GM12892 (cell line): Measurements from ENCODE around the gene NRL.
"Not testable (repeated sequence)": the region's sequence is repeated elsewhere in the genome, so short reads cannot be mapped to it uniquely, and the experiment has no call there.

Source experiments
- DNase-seq: peaks from one replicate; pipeline ENCODE4 v3.0.0; 2011; ENCODE audit not compliant: insufficient read length
- FAIRE-seq: peaks from 2 replicates; lab custom pipeline; 2011; peaks lifted over from hg19 to GRCh38; lab: Jason Lieb, UNC
- POLR2A ChIP-seq: IDR thresholded peaks from 2 replicates; pipeline ENCODE4 v1.6.1; 2011; ENCODE audit warnings: low read depth, low read length, control low read depth
- POLR2AphosphoS5 ChIP-seq: IDR thresholded peaks from 2 replicates; pipeline ENCODE4 v1.6.1; 2011; ENCODE audit warnings: low read depth, low read length, control low read depth
- TAF1 ChIP-seq: IDR thresholded peaks from 2 replicates; pipeline ENCODE4 v1.6.1; 2011; ENCODE audit warnings: low read depth, mild to moderate bottlenecking, control low read depth, low read length, borderline replicate concordance

NRL gene

DNA sequence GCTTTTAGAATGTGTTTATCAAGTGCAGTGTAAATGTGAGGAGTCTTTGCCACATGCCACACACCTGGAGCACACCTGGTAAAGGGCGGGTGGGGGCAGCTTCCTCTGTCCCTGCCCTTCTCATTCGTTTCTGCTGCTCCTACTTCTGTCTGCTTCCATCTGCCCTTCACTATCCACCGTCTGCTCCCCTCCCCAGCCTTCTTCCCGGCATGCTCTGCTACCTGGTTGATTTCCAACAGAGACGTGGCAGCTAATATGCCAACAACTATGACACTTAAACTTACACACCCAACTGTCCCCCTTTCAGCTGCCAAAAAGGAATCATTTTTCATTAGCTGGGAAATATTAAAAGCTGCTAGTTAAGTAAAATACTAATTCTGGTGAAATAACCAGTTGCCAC is 72.0 kb downstream of the NRL start:
- TF ChIP-seq POLR2AphosphoS5, result no peak
- TF ChIP-seq TAF1, result no peak
- TF ChIP-seq POLR2A, result no peak
- DNase-seq, result no peak
- no peak for FAIRE-seq

DNA sequence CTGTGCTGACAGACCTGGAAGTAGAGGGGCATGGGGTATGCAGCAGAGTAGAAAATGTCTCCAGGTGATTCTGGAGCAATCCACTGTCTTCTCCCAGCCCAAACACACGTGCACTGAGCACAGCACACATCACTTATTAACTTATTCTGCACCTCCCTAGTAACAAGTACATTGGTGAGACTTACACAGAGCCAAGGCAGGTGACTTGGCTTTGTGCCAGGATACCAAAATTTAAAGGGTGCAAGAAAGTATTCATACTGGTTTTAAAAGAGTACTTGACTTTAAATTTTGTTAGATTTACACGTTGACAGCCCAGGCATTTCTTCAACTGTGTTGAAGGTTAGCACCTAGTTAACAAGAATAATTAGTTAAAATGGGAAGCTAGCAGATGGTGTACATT is 74.1 kb downstream of the NRL start:
- no peak for DNase-seq
- FAIRE-seq, result no peak
- TF ChIP-seq POLR2AphosphoS5, result no peak
- no peak for TF ChIP-seq POLR2A
- no peak for TF ChIP-seq TAF1

DNA sequence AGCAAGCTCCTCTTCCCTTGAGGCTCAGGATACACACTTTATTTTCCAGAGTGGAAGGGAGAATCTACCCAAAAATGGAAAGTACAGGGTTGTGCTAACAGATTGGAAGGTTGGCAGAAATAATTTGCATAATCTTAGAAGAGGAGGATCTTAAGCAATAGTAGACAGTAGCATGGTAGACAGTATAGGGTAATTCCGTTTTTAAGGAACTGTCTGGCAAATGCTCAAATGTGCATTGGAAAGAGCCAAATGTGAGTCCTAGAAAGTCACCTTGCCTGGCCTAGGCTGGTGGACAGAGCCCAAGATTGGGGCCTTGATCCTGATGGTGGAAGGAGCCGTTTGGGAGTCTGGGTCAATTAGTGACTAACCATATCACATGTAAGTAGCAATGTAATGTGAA is 76.1 kb downstream of the NRL start:
- no peak for FAIRE-seq
- TF ChIP-seq TAF1, result no peak
- TF ChIP-seq POLR2AphosphoS5, result no peak
- TF ChIP-seq POLR2A, result no peak
- DNase-seq, result no peak

DNA sequence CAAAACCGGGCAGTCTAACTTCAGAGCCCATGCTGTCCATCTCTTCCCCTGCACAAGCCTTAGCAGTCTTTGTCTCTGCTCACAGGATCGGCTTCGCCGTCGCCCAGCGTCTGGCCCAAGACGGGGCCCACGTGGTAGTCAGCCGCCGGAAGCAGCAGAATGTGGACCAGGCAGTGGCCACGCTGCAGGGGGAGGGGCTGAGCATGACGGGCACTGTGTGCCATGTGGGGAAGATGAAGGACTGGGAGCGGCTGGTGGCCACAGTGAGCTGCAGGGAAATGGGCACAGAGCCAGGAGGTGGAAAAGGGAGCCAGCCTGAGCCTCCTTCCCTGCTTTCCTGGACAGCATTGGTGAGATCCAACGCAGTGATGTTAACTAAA is 77.1 kb downstream of the NRL start:
- DNase-seq (no peak), FAIRE-seq (no peak)
- no peak for TF ChIP-seq POLR2A
- no peak for TF ChIP-seq POLR2AphosphoS5
- TF ChIP-seq TAF1, result no peak

DNA sequence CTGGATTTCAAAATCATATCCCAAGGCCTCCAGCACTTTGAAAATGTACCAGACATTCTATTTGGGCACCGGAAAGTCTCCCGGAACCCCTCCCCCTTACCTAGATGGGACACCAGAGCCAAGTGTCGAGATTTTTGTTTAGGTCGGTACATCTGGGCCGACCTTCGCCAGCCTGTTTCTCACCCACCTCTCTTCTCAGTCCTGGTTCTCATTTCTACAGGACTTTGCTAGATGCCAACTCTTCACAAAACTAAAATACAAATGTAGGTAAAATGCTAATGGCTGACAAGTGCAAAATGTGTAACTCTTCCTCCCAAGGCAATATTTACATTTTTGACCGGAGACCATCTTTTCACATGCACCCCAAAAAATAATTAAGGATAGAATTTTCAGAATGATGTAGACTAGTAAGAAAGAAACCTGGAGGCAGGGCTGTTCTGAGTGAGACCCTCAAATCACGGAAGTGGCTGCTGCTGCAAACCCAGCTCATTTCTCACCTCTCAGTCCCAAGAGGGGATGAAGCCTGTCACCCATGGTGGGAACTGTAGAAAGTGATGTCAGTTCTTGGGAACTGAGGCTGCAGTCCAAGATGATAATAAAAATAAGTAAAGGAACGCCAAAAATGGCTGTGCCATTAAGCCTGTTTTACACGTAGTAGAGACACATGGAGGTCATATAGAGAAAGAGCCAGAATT is 77.6 kb downstream of the NRL start:
- peak; percentile 9 for FAIRE-seq
- not testable (repeated sequence) for DNase-seq

DNA sequence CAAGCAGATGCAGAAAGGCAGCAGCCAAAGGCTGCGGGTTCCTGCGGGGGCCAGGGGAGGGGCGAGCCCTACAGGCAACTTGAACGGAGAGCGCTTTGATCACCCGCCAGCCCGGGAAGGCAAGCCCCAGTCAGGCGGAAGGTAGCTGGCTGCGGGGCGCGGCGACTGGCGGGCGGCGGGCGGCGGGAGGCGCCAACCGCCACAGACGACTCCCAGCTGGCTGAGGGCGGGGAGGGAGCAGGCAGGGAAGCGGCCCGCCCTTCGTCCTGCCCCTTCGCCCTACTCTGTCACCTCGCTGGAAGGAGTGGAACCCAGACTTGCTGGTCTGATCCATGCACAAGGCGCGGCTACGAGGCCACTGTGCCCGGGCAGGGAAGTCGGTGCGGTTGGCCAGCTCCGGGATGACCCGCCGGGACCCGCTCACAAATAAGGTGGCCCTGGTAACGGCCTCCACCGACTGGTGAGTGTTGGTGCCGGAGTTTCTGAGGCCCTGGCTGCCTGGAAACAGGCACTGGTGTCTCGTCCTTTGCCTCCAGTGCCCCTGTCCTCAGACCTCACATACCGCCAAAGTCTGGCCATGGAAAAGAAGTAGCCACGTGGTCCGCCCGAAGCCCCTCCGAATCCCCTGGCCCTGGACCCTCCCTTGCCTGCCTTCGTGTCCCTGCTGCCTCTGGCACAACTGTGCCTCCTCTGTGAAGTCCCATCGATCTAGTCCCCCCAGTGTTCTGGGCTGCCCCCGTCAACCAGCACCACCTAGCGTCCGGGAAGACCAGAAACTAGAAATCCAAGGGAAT is 78.4 kb downstream of the NRL start:
- TF ChIP-seq POLR2A, result peak; percentile 35; the same call in 1 of the 2 replicates
- no peak for TF ChIP-seq TAF1
- TF ChIP-seq POLR2AphosphoS5, result no peak
- FAIRE-seq, result no peak
- peak; percentile 42 for DNase-seq

DNA sequence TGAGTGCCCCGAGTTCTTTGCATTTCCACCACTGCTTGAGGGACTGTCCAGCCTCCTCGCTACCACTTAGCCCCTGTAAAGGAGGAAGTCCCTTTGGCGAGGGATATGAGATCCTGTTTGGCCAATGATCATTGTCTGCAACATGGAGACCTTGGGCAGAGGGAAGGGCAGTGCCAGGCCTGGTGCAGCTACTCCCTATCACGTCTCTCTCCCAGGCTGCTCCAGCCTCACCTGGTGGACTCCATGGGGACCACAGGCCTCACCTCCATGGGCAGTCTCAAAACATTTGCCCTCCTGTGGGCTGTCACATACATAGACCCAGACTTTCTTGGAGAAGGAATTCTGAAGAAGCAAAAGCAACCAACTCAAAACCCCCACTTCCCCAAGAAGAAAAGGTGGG is 79.0 kb downstream of the NRL start:
- DNase-seq, FAIRE-seq: not testable (repeated sequence)

DNA sequence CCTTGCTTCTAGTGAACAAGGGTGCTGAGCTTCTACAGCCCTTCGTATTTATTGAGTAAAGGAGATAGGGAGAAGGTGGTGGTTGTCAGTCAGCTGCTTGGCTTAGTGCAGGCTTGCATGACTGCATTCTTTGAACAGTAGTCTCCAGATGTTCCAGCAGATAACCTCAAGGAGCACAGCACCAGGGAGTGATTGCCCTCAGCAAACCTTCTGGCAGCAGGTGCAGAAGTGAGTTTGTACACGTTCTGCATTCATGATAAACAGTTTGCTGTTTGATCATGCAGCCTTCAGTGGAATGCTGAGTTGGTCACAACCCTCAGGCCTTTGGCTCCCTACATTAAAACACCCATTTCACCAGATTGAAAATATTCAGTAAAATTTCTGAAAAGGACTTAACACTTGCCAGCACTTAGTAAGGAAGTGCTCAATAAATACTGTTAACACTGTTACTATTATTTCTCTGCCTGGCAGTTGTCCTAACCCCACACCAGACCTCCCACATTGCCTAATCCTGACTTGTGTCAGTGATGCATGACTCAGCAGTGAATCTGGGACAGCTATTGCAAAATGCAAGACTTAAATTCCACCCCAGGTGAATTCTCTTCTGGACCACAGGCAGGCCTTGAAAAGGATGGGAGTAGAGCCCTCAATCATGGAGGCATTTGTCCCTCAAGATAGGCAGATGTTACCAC is 81.9 kb downstream of the NRL start:
- DNase-seq (no peak), FAIRE-seq (no peak)
- no peak for TF ChIP-seq POLR2A
- TF ChIP-seq POLR2AphosphoS5, result no peak
- no peak for TF ChIP-seq TAF1

DNA sequence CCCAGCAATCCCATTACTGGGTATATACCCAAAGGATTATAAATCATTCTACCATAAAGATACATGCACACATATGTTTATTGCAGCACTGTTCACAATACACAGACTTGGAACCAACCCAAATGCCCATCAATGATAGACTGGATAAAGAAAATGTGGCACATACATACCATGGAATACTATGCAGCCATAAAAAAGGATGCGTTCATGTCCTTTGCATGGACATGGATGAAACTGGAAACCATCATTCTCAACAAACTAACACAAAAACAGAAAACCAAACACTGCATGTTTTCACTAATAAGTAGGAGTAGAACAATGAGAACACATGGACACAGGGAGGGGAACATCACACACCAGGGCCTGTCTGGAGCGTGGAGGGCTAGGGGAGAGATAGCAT is 83.4 kb downstream of the NRL start:
- not testable (repeated sequence) for DNase-seq, FAIRE-seq

DNA sequence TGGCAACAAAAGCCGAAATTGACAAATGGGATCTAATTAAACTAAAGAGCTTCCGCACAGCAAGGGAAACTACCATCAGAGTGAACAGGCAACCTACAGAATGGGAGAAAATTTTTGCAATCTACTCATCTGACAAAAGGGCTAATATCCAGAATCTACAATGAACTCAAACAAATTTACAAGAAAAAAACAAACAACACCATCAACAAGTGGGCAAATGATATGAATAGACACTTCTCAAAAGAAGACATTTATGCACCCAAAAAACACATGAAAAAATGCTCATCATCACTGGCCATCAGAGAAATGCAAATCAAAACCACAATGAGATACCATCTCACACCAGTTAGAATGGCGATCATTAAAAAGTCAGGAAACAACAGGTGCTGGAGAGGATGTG is 85.1 kb downstream of the NRL start:
- FAIRE-seq, DNase-seq: not testable (repeated sequence)
